Activated naive CD8-positive, alpha-beta T cell treated with anti-CD3 and anti-CD28 coated beads, Interleukin-2, amount 10 ng/mL, durations not matched to agents 7 days and 5 days (primary cell): ENCODE measurements around the gene PAWR. TPM values are rescaled to one million over a fixed set of nuclear protein-coding genes. Genes with fewer than 3 reads are reported as not detected.

Experiments used
- ATAC-seq: fragments of 150-1000 bp; cut with Tn5 transposase; one replicate; pipeline ENCODE4 v1.10.0; 2021; ENCODE audit warnings: low read depth, moderate library complexity
- POLR2A ChIA-PET: fragments of 350-600 bp; sonication (Branson Sonifier 250); formaldehyde crosslinking; loops from one replicate; lab custom pipeline; 2021; ENCODE audit warnings: antibody characterized with exemption; lab: Charles Lee
- DNase-seq: peaks from one replicate; pipeline ENCODE4 v3.0.0; 2021
- H3K27ac Mint-ChIP-seq: one replicate; pipeline ENCODE4 v1.8.0; 2022; ENCODE audit warnings: mild to moderate bottlenecking, mixed read lengths
- H3K27me3 Mint-ChIP-seq: one replicate; pipeline ENCODE4 v1.8.0; 2022; ENCODE audit warnings: mild to moderate bottlenecking, moderate library complexity, mixed read lengths
- H3K36me3 Mint-ChIP-seq: one replicate; pipeline ENCODE4 v1.8.0; 2021; ENCODE audit warnings: mild to moderate bottlenecking, mixed read lengths
- H3K4me1 Mint-ChIP-seq: one replicate; pipeline ENCODE4 v1.8.0; 2021; ENCODE audit warnings: mixed read lengths
- H3K4me3 Mint-ChIP-seq: one replicate; pipeline ENCODE4 v1.8.0; 2022; ENCODE audit warnings: mild to moderate bottlenecking, moderate library complexity, mixed read lengths
- H3K9me3 Mint-ChIP-seq: one replicate; pipeline ENCODE4 v1.8.0; 2021; ENCODE audit warnings: mixed read lengths
- total RNA-seq, 2 experiments: library from RNA; stranded (reverse); gene quantifications; one replicate each; pipeline ENCODE4 v1.2.3, GENCODE V29; 2021

Gene PAWR
- total RNA-seq, 2 experiments from 2014 or later = 4.7 to 5.7 TPM

DNA sequence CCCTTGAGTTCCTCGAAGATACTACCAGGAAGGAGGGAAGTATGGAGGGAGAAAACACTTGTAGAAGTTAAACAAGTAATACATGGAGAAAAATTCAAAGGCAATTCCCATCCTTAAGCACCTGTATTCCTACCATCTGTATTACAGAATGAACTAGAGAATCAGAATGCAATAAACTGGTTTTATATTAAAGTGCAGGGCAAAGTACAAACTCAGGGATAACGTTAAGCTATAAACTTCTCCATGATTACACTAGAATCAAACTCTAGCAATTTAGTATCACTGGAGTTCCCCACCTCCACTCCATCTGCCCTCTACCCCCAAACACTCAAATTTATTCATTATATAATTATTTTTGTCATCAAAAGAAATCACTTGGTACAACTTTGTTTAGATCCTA is 13.1 kb downstream of the PAWR start:
- no peak overlapping the region for H3K27ac Mint-ChIP-seq

DNA sequence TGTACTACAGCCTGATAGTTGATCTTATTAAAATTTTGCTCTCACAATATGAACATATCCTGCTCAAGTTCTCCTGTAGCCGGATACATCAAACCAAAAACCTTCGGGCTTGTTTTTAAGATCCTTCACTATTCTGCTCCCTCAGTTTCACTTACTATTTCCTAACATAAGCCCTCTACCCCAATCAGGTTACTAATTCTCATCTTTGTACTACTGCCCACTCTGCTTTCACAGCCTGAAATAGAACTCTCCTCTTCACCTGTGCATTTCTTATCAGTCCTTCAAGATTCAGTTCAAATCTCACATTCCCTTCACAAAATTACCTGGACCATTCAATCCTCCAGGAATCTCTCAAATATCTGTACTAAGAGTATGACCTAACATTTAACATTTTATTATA is 14.2 kb downstream of the PAWR start:
- POLR2A ChIA-PET = no interaction called here
- Mint-ChIP-seq H3K27ac (no peak overlapping the region), H3K27me3 (peaks cover 3% of the 10 kb centered on the region), H3K9me3 (peaks cover 1% of the 10 kb centered on the region), H3K4me1 (no peaks in the 10 kb centered on the region), H3K36me3 (no peaks in the 10 kb centered on the region), H3K4me3 (no peak overlapping the region)
- DNase-seq = no peak
- ATAC-seq = no peak

More for the DNA sequence above, 13.1 kb downstream of the PAWR start:
- Mint-ChIP-seq H3K4me1 (no peaks in the 10 kb centered on the region), H3K27me3 (peaks cover 8% of the 10 kb centered on the region), H3K9me3 (no peaks in the 10 kb centered on the region), H3K36me3 (no peaks in the 10 kb centered on the region), H3K4me3 (no peak overlapping the region)
- DNase-seq (no peak), ATAC-seq (no peak)
- POLR2A ChIA-PET = no interaction called here

GRCh38 chr12:79674629-79675028 is 16.1 kb downstream of the PAWR start:
- Mint-ChIP-seq H3K36me3 (no peaks in the 10 kb centered on the region), H3K4me3 (no peak overlapping the region), H3K9me3 (peaks cover 1% of the 10 kb centered on the region), H3K27ac (no peak overlapping the region), H3K4me1 (no peaks in the 10 kb centered on the region), H3K27me3 (no peaks in the 10 kb centered on the region)
- no peak for DNase-seq
- POLR2A ChIA-PET = no interaction called here
- ATAC-seq = no peak

- ATAC-seq (no peak), DNase-seq (no peak)
- no peaks in the 10 kb centered on the region for H3K27me3 Mint-ChIP-seq
- H3K27ac Mint-ChIP-seq = no peak overlapping the region
- H3K36me3 Mint-ChIP-seq = no peaks in the 10 kb centered on the region
- no peaks in the 10 kb centered on the region for H3K4me1 Mint-ChIP-seq
- no peak overlapping the region for H3K4me3 Mint-ChIP-seq
- POLR2A ChIA-PET = no interaction called here
- peaks cover 1% of the 10 kb centered on the region for H3K9me3 Mint-ChIP-seq
Measured at GRCh38 chr12:79673354-79673753, 17.4 kb downstream of the PAWR start.

DNA sequence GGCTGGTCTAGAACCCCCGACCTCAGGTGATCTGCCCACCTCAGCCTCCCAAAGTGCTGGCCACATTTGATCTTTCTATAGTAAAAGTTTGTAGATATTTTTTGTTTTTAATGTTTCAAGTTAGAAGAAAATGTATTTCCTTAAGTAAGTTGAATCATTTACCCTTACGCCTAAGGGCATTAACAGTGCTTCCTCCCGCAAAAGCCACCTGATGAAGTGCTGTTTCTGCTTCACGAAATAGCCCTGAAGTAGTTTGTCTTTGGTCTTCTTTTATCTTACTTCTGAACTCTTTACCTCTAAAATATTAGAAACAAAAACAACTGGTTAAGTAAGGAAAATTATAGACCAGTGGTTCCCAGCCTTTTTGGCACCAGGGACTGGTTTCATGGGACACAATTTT is 22.7 kb downstream of the PAWR start:
- no peak for DNase-seq
- H3K4me3 Mint-ChIP-seq = no peak overlapping the region
- no peaks in the 10 kb centered on the region for H3K4me1 Mint-ChIP-seq
- POLR2A ChIA-PET = no interaction called here
- no peaks in the 10 kb centered on the region for H3K27me3 Mint-ChIP-seq
- H3K27ac Mint-ChIP-seq = no peak overlapping the region
- H3K36me3 Mint-ChIP-seq = no peaks in the 10 kb centered on the region
- H3K9me3 Mint-ChIP-seq = peaks cover 1% of the 10 kb centered on the region
- no peak for ATAC-seq

GRCh38 chr12:79665212-79665887 is 25.4 kb downstream of the PAWR start:
- Mint-ChIP-seq H3K4me3 (no peak overlapping the region), H3K36me3 (no peaks in the 10 kb centered on the region), H3K4me1 (no peaks in the 10 kb centered on the region), H3K27me3 (no peaks in the 10 kb centered on the region), H3K9me3 (no peaks in the 10 kb centered on the region), H3K27ac (no peak overlapping the region)
- ATAC-seq = no peak
- POLR2A ChIA-PET = no interaction called here
- DNase-seq = no peak

DNA sequence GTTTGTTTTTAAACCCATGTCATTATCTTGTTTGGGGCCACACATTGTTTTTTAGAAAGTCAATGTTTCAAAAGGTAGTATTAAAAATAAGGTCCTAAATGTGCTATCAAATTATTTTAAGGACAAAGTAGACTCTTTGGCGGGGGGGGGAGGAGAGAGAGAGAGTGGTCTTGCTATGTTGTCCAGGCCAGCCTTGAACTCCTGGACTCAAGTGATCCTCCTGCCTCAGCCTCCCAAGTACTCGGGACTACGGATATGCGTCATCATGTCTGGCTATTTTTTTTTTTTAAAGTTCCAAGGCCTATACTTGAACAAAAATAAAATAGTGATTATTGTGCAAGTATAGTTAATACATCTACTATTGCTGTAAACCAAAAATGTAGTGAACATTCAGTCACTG is 26.2 kb downstream of the PAWR start:
- H3K27me3 Mint-ChIP-seq = no peaks in the 10 kb centered on the region
- no peaks in the 10 kb centered on the region for H3K4me1 Mint-ChIP-seq
- POLR2A ChIA-PET = no interaction called here
- ATAC-seq (no peak), DNase-seq (no peak)
- no peak overlapping the region for H3K4me3 Mint-ChIP-seq
- no peaks in the 10 kb centered on the region for H3K36me3 Mint-ChIP-seq
- no peaks in the 10 kb centered on the region for H3K9me3 Mint-ChIP-seq
- no peak overlapping the region for H3K27ac Mint-ChIP-seq

- Mint-ChIP-seq H3K36me3 (no peaks in the 10 kb centered on the region), H3K4me3 (no peak overlapping the region), H3K27me3 (no peaks in the 10 kb centered on the region), H3K4me1 (no peaks in the 10 kb centered on the region), H3K9me3 (no peaks in the 10 kb centered on the region), H3K27ac (no peak overlapping the region)
- POLR2A ChIA-PET = no interaction called here
- DNase-seq = no peak
- no peak for ATAC-seq
Measured at GRCh38 chr12:79662046-79662811, 28.5 kb downstream of the PAWR start.

- no peaks in the 10 kb centered on the region for H3K36me3 Mint-ChIP-seq
- no peaks in the 10 kb centered on the region for H3K4me1 Mint-ChIP-seq
- no peak for DNase-seq
- POLR2A ChIA-PET = no interaction called here
- no peaks in the 10 kb centered on the region for H3K9me3 Mint-ChIP-seq
- no peak overlapping the region for H3K4me3 Mint-ChIP-seq
- no peak overlapping the region for H3K27ac Mint-ChIP-seq
- no peaks in the 10 kb centered on the region for H3K27me3 Mint-ChIP-seq
- no peak for ATAC-seq
Measured at GRCh38 chr12:79661629-79662028, 29.1 kb downstream of the PAWR start.

DNA sequence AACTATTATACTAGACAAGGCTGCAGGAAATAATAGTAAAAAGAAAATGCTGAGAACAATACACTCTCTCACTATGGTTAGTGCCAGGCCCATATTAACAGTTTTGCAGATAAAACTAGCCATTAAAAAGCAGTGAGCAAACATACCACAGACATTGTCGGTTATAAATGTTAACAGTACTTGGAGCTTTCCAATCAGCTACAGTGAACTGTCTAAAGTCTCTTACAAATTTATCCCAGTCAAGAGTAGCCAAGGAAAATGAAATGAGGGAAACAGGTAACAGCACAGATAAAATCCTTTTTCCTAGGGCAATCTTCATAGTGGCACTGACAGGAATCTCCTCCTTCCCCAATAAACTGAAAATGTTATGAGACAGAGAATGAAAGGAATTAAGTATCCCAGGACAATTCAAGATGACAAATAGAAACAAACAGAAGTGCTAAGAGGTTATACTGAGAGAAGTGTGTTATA is 30.8 kb downstream of the PAWR start:
- H3K27me3 Mint-ChIP-seq = no peaks in the 10 kb centered on the region
- POLR2A ChIA-PET = no interaction called here
- H3K4me3 Mint-ChIP-seq = no peak overlapping the region
- DNase-seq (no peak), ATAC-seq (no peak)
- no peaks in the 10 kb centered on the region for H3K4me1 Mint-ChIP-seq
- no peaks in the 10 kb centered on the region for H3K9me3 Mint-ChIP-seq
- no peak overlapping the region for H3K27ac Mint-ChIP-seq
- no peaks in the 10 kb centered on the region for H3K36me3 Mint-ChIP-seq

DNA sequence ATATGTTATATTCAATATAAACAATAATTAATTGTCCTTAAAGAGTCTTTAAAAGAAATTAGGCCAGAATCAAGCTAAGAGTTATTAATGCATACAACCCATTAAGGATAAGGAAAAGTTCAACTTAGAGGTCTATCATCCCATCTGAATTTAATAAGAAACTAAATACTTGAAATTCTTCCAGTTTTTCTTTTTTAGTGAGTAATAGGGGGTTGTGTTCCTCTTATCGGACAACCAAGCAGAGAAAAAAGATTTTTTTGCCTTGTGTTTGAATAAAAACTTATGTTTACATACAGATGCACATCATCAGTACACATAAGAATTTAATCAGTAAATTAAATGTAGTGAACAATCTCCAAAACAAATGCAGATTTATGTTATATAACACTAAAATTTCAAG is 32.5 kb downstream of the PAWR start:
- Mint-ChIP-seq H3K4me3 (no peak overlapping the region), H3K27ac (no peak overlapping the region), H3K27me3 (no peaks in the 10 kb centered on the region), H3K36me3 (no peaks in the 10 kb centered on the region), H3K4me1 (no peaks in the 10 kb centered on the region), H3K9me3 (no peaks in the 10 kb centered on the region)
- DNase-seq (no peak), ATAC-seq (no peak)
- POLR2A ChIA-PET = no interaction called here

DNA sequence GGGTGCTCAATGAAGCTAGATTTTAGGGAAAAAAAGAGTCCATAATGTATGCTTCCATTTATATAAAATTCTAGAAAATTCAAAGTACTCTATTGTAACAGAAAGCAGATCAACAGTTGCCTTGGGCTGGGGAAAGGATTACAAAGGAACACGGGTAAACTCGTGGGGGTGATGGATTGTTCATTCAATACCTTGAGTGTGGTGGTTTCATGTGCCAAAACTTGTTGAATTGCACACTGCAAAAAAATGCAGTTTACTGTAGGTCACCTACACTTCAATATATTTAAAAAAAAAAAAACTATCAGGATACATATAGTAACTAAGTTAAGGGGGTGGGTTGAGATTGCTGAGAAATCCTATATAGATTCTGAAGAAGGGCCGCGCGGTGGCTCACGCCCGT is 33.6 kb downstream of the PAWR start:
- H3K4me1 Mint-ChIP-seq = no peaks in the 10 kb centered on the region
- no peaks in the 10 kb centered on the region for H3K9me3 Mint-ChIP-seq
- DNase-seq = no peak
- H3K27me3 Mint-ChIP-seq = no peaks in the 10 kb centered on the region
- H3K36me3 Mint-ChIP-seq = no peaks in the 10 kb centered on the region
- no peak overlapping the region for H3K27ac Mint-ChIP-seq
- POLR2A ChIA-PET = no interaction called here
- no peak for ATAC-seq
- no peak overlapping the region for H3K4me3 Mint-ChIP-seq

DNA sequence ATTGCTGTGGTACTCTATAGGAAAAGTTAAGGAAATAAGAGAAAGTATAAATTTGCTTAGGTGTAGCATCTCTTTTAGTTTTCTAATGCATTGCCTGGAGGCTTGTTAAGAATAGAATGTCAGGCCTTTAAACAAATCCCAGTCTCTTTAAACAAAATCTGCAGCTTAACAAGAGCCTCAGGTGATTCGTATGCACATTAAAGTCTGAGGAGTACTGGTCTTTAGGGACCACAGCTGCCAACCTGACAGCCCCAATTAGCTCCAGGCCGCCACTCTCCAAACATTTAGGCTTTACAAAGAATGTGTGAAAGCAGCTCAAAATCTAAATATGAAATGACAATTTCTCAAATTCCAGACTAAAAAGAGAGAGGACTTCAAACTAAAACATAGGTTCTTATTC is 35.7 kb downstream of the PAWR start:
- no peak for ATAC-seq
- Mint-ChIP-seq H3K9me3 (no peaks in the 10 kb centered on the region), H3K36me3 (no peaks in the 10 kb centered on the region), H3K27me3 (no peaks in the 10 kb centered on the region), H3K4me1 (no peaks in the 10 kb centered on the region), H3K4me3 (no peak overlapping the region), H3K27ac (no peak overlapping the region)
- POLR2A ChIA-PET = no interaction called here
- DNase-seq = no peak

GRCh38 chr12:79652521-79652920 is 38.2 kb downstream of the PAWR start:
- H3K27me3 Mint-ChIP-seq = no peaks in the 10 kb centered on the region
- DNase-seq (no peak), ATAC-seq (no peak)
- no peaks in the 10 kb centered on the region for H3K4me1 Mint-ChIP-seq
- POLR2A ChIA-PET = no interaction called here
- H3K9me3 Mint-ChIP-seq = no peaks in the 10 kb centered on the region
- no peak overlapping the region for H3K4me3 Mint-ChIP-seq
- no peaks in the 10 kb centered on the region for H3K36me3 Mint-ChIP-seq
- no peak overlapping the region for H3K27ac Mint-ChIP-seq
